Astrocyte (in vitro differentiated cells and primary cell): ENCODE results near the gene PIH1D1. TPM values are rescaled to one million over a fixed set of nuclear protein-coding genes. Genes with fewer than 3 reads are reported as not detected.

Source experiments
- DNase-seq: peaks from one replicate; pipeline ENCODE4 v3.0.0-alpha.2; 2010; ENCODE audit warnings: low read depth
- FAIRE-seq: peaks from 2 replicates; lab custom pipeline; 2011; peaks lifted over from hg19 to GRCh38; lab: Jason Lieb, UNC
- H2AFZ ChIP-seq: 2 replicates; pipeline ENCODE4 v1.6.0; 2012; ENCODE audit warnings: low read depth, low read length, inconsistent platforms
- H3K27ac ChIP-seq: 2 replicates; pipeline ENCODE4 v1.5.1; 2011; ENCODE audit warnings: low read depth, low read length, inconsistent platforms
- H3K27me3 ChIP-seq: 2 replicates; pipeline ENCODE4 v1.6.0; 2011; ENCODE audit warnings: low read length, inconsistent platforms; ENCODE audit not compliant: insufficient read depth
- H3K36me3 ChIP-seq: 2 replicates; pipeline ENCODE4 v1.5.1; 2011; ENCODE audit warnings: low read length, inconsistent platforms; ENCODE audit not compliant: insufficient read depth
- H3K4me1 ChIP-seq: 2 replicates; pipeline ENCODE4 v1.5.1; 2011; ENCODE audit warnings: low read length, inconsistent platforms; ENCODE audit not compliant: insufficient read depth
- H3K4me2 ChIP-seq: 2 replicates; pipeline ENCODE4 v1.6.0; 2012; ENCODE audit warnings: low read length, inconsistent platforms
- H3K4me3 ChIP-seq: 2 replicates; pipeline ENCODE4 v1.5.1; 2011; ENCODE audit warnings: low read depth, mild to moderate bottlenecking, low read length, inconsistent platforms; ENCODE audit not compliant: insufficient read depth
- H3K79me2 ChIP-seq: 2 replicates; pipeline ENCODE4 v1.6.0; 2012; ENCODE audit warnings: mild to moderate bottlenecking, low read length, inconsistent platforms; ENCODE audit not compliant: insufficient read depth
- H3K9ac ChIP-seq: 2 replicates; pipeline ENCODE4 v1.6.0; 2012; ENCODE audit warnings: mild to moderate bottlenecking, low read length, inconsistent platforms
- H3K9me3 ChIP-seq: 2 replicates; pipeline ENCODE4 v1.5.1; 2012; ENCODE audit warnings: low read depth, mild to moderate bottlenecking, low read length, inconsistent platforms; ENCODE audit not compliant: insufficient read depth
- H4K20me1 ChIP-seq: 2 replicates; pipeline ENCODE4 v1.6.0; 2012; ENCODE audit warnings: low read length, inconsistent platforms; ENCODE audit not compliant: insufficient read depth
- H3K27ac Mint-ChIP-seq: one replicate; pipeline ENCODE4 v1.8.0; 2021; ENCODE audit warnings: mild to moderate bottlenecking, mixed read lengths; ENCODE audit not compliant: unreplicated experiment
- H3K27me3 Mint-ChIP-seq: one replicate; pipeline ENCODE4 v1.8.0; 2021; ENCODE audit warnings: low read depth, mixed read lengths; ENCODE audit not compliant: unreplicated experiment
- H3K36me3 Mint-ChIP-seq: one replicate; pipeline ENCODE4 v1.8.0; 2021; ENCODE audit warnings: low read depth, mixed read lengths; ENCODE audit not compliant: unreplicated experiment
- H3K4me1 Mint-ChIP-seq: one replicate; pipeline ENCODE4 v1.8.0; 2021; ENCODE audit warnings: low read depth, mixed read lengths; ENCODE audit not compliant: unreplicated experiment
- H3K4me3 Mint-ChIP-seq: one replicate; pipeline ENCODE4 v1.8.0; 2021; ENCODE audit warnings: mild to moderate bottlenecking, moderate library complexity, mixed read lengths; ENCODE audit not compliant: unreplicated experiment
- H3K9me3 Mint-ChIP-seq: one replicate; pipeline ENCODE4 v1.8.0; 2021; ENCODE audit warnings: mild to moderate bottlenecking, mixed read lengths; ENCODE audit not compliant: unreplicated experiment
- CTCF ChIP-seq: IDR thresholded peaks from 2 replicates; pipeline ENCODE4 v1.5.1; 2011; ENCODE audit warnings: low read depth, mild to moderate bottlenecking, inconsistent platforms, low read length, moderate library complexity; ENCODE audit not compliant: insufficient read depth
- EZH2 ChIP-seq: IDR thresholded peaks from 2 replicates; pipeline ENCODE4 v1.6.1; 2012; ENCODE audit warnings: mild to moderate bottlenecking, low read length, inconsistent platforms; ENCODE audit not compliant: insufficient read depth
- total RNA-seq: library from RNA; stranded (reverse); gene quantifications from 2 replicates; pipeline ENCODE4 v1.2.1, GENCODE V29; 2021

The PIH1D1 gene
- total RNA-seq, 1 donor from 2014 or later: 61.3 TPM

GRCh38 chr19:49472936-49473335 lies 21.3 kb upstream of the PIH1D1 start:
- no peak overlapping the region for H2AFZ ChIP-seq
- FAIRE-seq: no peak
- H3K4me1 Mint-ChIP-seq: no peaks in the 10 kb centered on the region

GRCh38 chr19:49470615-49470978 lies 19.0 kb upstream of the PIH1D1 start:
- Histone ChIP-seq H3K4me1 (peaks cover 4% of the 10 kb centered on the region), H3K36me3 (no peaks in the 10 kb centered on the region), H3K4me2 (no peak overlapping the region), H3K9me3 (no peaks in the 10 kb centered on the region), H3K27me3 (no peaks in the 10 kb centered on the region), H2AFZ (no peak overlapping the region), H3K9ac (no peak overlapping the region), H4K20me1 (no peaks in the 10 kb centered on the region), H3K27ac (no peak overlapping the region), H3K79me2 (no peaks in the 10 kb centered on the region), H3K4me3 (no peak overlapping the region)
- H3K27me3 Mint-ChIP-seq: peaks cover 20% of the 10 kb centered on the region
- H3K4me1 Mint-ChIP-seq: no peaks in the 10 kb centered on the region
- H3K27ac Mint-ChIP-seq: no peak overlapping the region
- no peak overlapping the region for H3K4me3 Mint-ChIP-seq
- H3K36me3 Mint-ChIP-seq: peaks cover 4% of the 10 kb centered on the region
- TF ChIP-seq CTCF (no peak), EZH2 (no peak)
- FAIRE-seq (no peak), DNase-seq (no peak)
- H3K9me3 Mint-ChIP-seq: no peaks in the 10 kb centered on the region

More at GRCh38 chr19:49472936-49473335, 21.3 kb upstream of the PIH1D1 start:
- no peaks in the 10 kb centered on the region for H3K27me3 ChIP-seq
- TF ChIP-seq EZH2 (no peak), CTCF (no peak)
- no peak overlapping the region for H3K4me3 ChIP-seq
- H3K4me2 ChIP-seq: no peak overlapping the region
- Mint-ChIP-seq H3K9me3 (no peaks in the 10 kb centered on the region), H3K4me3 (no peak overlapping the region), H3K27ac (no peak overlapping the region), H3K36me3 (peaks cover 4% of the 10 kb centered on the region), H3K27me3 (peaks cover 28% of the 10 kb centered on the region)
- H3K27ac ChIP-seq: no peak overlapping the region
- no peaks in the 10 kb centered on the region for H4K20me1 ChIP-seq
- DNase-seq: no peak
- peaks cover 4% of the 10 kb centered on the region for H3K4me1 ChIP-seq
- H3K9me3 ChIP-seq: no peaks in the 10 kb centered on the region
- no peak overlapping the region for H3K9ac ChIP-seq
- H3K79me2 ChIP-seq: no peaks in the 10 kb centered on the region
- H3K36me3 ChIP-seq: no peaks in the 10 kb centered on the region

GRCh38 chr19:49469828-49470614 lies 18.4 kb upstream of the PIH1D1 start:
- Histone ChIP-seq H4K20me1 (no peaks in the 10 kb centered on the region), H3K36me3 (no peaks in the 10 kb centered on the region), H3K27ac (no peak overlapping the region), H3K4me3 (no peak overlapping the region), H3K27me3 (no peaks in the 10 kb centered on the region), H3K4me1 (peaks cover 4% of the 10 kb centered on the region), H3K4me2 (no peak overlapping the region), H3K9me3 (no peaks in the 10 kb centered on the region), H2AFZ (no peak overlapping the region), H3K9ac (no peak overlapping the region), H3K79me2 (no peaks in the 10 kb centered on the region)
- no peak overlapping the region for H3K4me3 Mint-ChIP-seq
- no peak overlapping the region for H3K27ac Mint-ChIP-seq
- H3K27me3 Mint-ChIP-seq: peaks cover 16% of the 10 kb centered on the region
- TF ChIP-seq EZH2 (no peak), CTCF (no peak)
- no peaks in the 10 kb centered on the region for H3K4me1 Mint-ChIP-seq
- DNase-seq: no peak
- H3K36me3 Mint-ChIP-seq: peaks cover 4% of the 10 kb centered on the region
- H3K9me3 Mint-ChIP-seq: no peaks in the 10 kb centered on the region
- FAIRE-seq: no peak
